GM10847 (cell line): ENCODE data around the gene DCAF8.

ENCODE experiments used
- POLR2A ChIP-seq: IDR thresholded peaks from 2 replicates; pipeline ENCODE4 v1.6.1; 2011; ENCODE audit not compliant: insufficient read length; ENCODE audit errors: extremely low read depth

Gene DCAF8

GRCh38 chr1:160186246-160186645 is 76.1 kb downstream of the DCAF8 start:
- TF ChIP-seq POLR2A, result no peak

- TF ChIP-seq POLR2A, result no peak
Observed at GRCh38 chr1:160179336-160179735, 83.0 kb downstream of the DCAF8 start.

GRCh38 chr1:160178731-160179130 is 83.6 kb downstream of the DCAF8 start:
- no peak for TF ChIP-seq POLR2A

GRCh38 chr1:160177667-160178066 is 84.7 kb downstream of the DCAF8 start:
- no peak for TF ChIP-seq POLR2A

DNA sequence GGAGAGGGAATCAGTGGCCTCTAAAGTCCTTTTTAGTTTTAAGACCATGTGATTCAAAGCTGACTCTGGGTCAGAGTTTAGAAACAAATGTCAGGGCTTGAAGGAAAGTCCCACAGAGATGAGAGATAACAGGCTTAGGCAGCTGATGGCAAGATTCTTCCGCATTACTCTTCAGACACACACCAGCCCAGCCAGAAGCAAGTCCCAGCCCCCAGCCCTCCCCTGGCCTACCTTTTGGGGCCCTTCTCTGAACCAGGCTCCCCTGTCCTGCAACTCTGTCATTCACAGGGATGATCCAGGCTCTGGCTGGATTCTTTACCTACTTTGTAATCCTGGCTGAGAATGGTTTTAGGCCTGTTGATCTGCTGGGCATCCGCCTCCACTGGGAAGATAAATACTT is 85.1 kb downstream of the DCAF8 start:
- no peak for TF ChIP-seq POLR2A

DNA sequence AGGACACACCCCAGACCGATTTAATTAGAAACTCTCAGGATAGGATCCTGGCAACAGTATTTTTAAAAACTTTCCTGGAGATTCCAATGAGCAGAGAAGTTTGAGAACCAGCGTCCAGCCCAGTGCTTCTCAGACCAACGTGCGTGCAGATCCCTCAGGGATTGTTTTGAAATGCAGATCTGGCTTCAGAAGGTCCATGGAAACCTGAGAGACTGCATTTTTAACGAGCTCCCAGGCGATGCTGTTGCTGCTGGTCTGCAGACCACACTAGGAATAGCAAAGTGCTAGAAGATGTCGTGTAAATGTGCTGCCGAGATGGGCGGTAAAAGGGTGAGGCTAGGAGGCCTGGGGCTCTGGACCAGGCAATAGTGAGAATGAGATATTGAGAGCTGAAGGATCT is 90.4 kb downstream of the DCAF8 start:
- no peak for TF ChIP-seq POLR2A

GRCh38 chr1:160171354-160171753 is 91.0 kb downstream of the DCAF8 start:
- TF ChIP-seq POLR2A, result no peak

DNA sequence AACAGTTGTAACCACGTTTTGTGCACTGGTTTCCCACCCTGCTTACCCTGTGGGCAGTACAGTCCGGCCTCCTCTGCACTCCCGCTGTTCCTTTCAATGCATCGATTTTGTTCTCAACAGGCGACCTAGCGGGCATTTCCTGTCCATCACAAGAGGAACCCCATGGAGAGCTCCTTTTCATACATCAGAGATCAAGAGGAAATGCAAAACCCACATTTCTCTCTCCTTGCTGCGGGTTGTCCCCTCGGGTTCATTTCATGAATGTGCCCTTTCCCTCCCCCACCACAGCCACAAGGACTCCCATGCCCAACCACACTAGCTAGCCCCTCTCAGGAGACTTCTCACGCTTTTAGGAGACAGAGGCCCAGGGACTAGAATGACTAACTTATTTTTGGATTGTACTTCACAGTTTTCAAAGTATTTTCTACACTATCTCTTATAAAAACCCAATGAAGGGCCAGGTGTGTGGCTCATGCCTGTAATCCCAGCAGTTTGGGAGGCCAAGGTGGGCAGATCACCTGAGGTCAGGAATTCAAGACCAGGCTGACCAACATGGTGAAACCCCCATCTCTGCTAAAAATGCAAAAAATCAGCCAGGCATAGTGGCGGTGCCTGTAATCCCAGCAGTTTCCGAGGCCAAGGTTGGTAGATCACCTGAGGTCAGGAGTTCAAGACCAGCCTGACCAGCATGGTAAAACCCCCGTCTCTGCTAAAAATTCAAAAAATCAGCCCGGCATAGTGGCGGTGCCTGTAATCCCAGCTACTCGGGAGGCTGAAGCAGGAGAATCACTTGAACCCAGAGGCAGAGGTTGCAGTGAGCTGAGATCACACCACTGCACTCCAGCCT is 92.6 kb downstream of the DCAF8 start:
- no peak for TF ChIP-seq POLR2A

- TF ChIP-seq POLR2A, result no peak
Observed at GRCh38 chr1:160168609-160169369, 93.6 kb downstream of the DCAF8 start.

DNA sequence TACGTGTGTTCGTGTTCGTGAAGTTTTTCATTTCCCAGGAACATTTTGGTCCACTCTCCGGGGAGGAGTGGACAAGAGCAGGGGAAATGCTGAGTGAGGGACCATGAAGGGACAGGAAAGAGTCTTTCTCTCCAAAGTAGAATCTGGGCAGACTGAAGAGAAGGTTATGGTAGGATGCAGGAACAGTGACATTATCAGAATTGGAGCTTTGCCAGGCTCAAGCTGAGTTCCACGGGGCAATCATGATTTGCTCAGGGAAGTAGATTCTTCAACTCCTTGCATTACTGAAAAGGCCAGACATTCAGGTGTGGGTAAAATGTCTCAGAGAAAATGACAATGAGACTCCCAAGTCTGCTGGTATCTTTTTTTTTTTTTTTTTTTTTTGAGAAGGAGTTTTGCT is 94.3 kb downstream of the DCAF8 start:
- no peak for TF ChIP-seq POLR2A

- TF ChIP-seq POLR2A, result no peak
Observed at GRCh38 chr1:160167580-160167979, 94.8 kb downstream of the DCAF8 start.

- no peak for TF ChIP-seq POLR2A
Observed at GRCh38 chr1:160167056-160167455, 95.3 kb downstream of the DCAF8 start.

- no peak for TF ChIP-seq POLR2A
Observed at GRCh38 chr1:160166166-160166868, 96.0 kb downstream of the DCAF8 start.
